Neural cell (in vitro differentiated cells): Measurements from ENCODE around the gene UGT1A1. TPM values are rescaled to one million over a fixed set of nuclear protein-coding genes. Genes with fewer than 3 reads are reported as not detected.

Experiments
- H2AFZ ChIP-seq: fragments of 200-600, 300-800 bp; sonication (generic), shearing (Covaris generic); 2 replicates; pipeline ENCODE4 v1.6.0; 2014; ENCODE audit warnings: low read depth, mild to moderate bottlenecking, antibody characterized with exemption, low read length, moderate library complexity
- H3F3A ChIP-seq: fragments of 200-600 bp; shearing (Covaris generic); 2 replicates; pipeline ENCODE4 v1.6.1; 2016; ENCODE audit warnings: mild to moderate bottlenecking, moderate library complexity, mixed read lengths, antibody characterized with exemption, low read length; ENCODE audit not compliant: insufficient read depth, poor library complexity, severe bottlenecking
- H3K27ac ChIP-seq: fragments of 200-600, 300-800 bp; sonication (generic), shearing (Covaris generic); 2 replicates; pipeline ENCODE4 v1.5.1; 2014; ENCODE audit warnings: mild to moderate bottlenecking, low read length, moderate library complexity
- H3K27me3 ChIP-seq: fragments of 300-800, 200-600 bp; sonication (generic), shearing (Covaris generic); 2 replicates; pipeline ENCODE4 v1.6.0; 2014; ENCODE audit warnings: mild to moderate bottlenecking, low read depth, low read length, moderate library complexity; ENCODE audit not compliant: insufficient read depth
- H3K36me3 ChIP-seq: fragments of 300-800, 200-600 bp; sonication (generic), shearing (Covaris generic); 2 replicates; pipeline ENCODE4 v1.5.1; 2014; ENCODE audit warnings: mild to moderate bottlenecking, antibody characterized with exemption, low read length, moderate library complexity; ENCODE audit not compliant: insufficient read depth
- H3K4me2 ChIP-seq: fragments of 300-800, 200-600 bp; sonication (generic), shearing (Covaris generic); 2 replicates; pipeline ENCODE4 v1.6.0; 2014; ENCODE audit warnings: mild to moderate bottlenecking, low read length
- H3K4me3 ChIP-seq: fragments of 300-800, 200-600 bp; sonication (generic), shearing (Covaris generic); 2 replicates; pipeline ENCODE4 v1.5.1; 2014; ENCODE audit warnings: mild to moderate bottlenecking, low read length, moderate library complexity
- H3K79me2 ChIP-seq: fragments of 200-600 bp; shearing (Covaris generic); replicated peaks from 2 replicates; pipeline ENCODE4 v1.6.0; 2014; ENCODE audit warnings: mild to moderate bottlenecking, low read length, moderate library complexity; ENCODE audit not compliant: insufficient read depth
- H3K9ac ChIP-seq: fragments of 300-800, 200-600 bp; sonication (generic), shearing (Covaris generic); 2 replicates; pipeline ENCODE4 v1.6.1; 2016; ENCODE audit warnings: mild to moderate bottlenecking, low read length, mixed read lengths
- H3K9me2 ChIP-seq: fragments of 200-600 bp; shearing (Covaris generic); 2 replicates; pipeline ENCODE4 v1.6.1; 2016; ENCODE audit warnings: mild to moderate bottlenecking, low read length, mixed read lengths; ENCODE audit not compliant: insufficient read depth
- H3K9me3 ChIP-seq: fragments of 200-600, 300-800 bp; sonication (generic), shearing (Covaris generic); 2 replicates; pipeline ENCODE4 v1.6.1; 2016; ENCODE audit warnings: mild to moderate bottlenecking, mixed run types, low read length, moderate library complexity, mixed read lengths
- H4K20me1 ChIP-seq: fragments of 200-600 bp; shearing (Covaris generic); 2 replicates; pipeline ENCODE4 v1.6.1; 2016; ENCODE audit warnings: mild to moderate bottlenecking, mixed run types; ENCODE audit not compliant: insufficient read depth
- EP300 ChIP-seq: fragments of 450-650 bp; conservative IDR thresholded peaks from 2 replicates; pipeline ENCODE4 v1.6.1; 2014; ENCODE audit warnings: antibody characterized with exemption, mild to moderate bottlenecking, moderate library complexity; ENCODE audit not compliant: poor library complexity, severe bottlenecking
- EZH2 ChIP-seq: fragments of 200-600, 300-800 bp; shearing (Covaris generic), sonication (generic); IDR thresholded peaks from 2 replicates; pipeline ENCODE4 v1.6.1; 2014; ENCODE audit warnings: antibody characterized with exemption, low read length, borderline replicate concordance, mild to moderate bottlenecking; ENCODE audit not compliant: insufficient read depth, poor library complexity, severe bottlenecking
- MXI1 ChIP-seq: fragments of 450-650 bp; conservative IDR thresholded peaks from 2 replicates; pipeline ENCODE4 v1.6.1; 2014; ENCODE audit warnings: antibody characterized with exemption, mild to moderate bottlenecking; ENCODE audit not compliant: poor library complexity, severe bottlenecking
- POLR2AphosphoS5 ChIP-seq: IDR thresholded peaks from 2 replicates; pipeline ENCODE4 v1.6.1; 2012
- RAD21 ChIP-seq: fragments of 450-650 bp; conservative IDR thresholded peaks from 2 replicates; pipeline ENCODE4 v1.6.1; 2014; ENCODE audit warnings: antibody characterized with exemption, mild to moderate bottlenecking, moderate library complexity
- SMC3 ChIP-seq: fragments of 450-650 bp; conservative IDR thresholded peaks from 2 replicates; pipeline ENCODE4 v1.6.1; 2014; ENCODE audit warnings: antibody characterized with exemption, mild to moderate bottlenecking, moderate library complexity; ENCODE audit not compliant: poor library complexity
- TAF1 ChIP-seq: IDR thresholded peaks from 2 replicates; pipeline ENCODE4 v1.6.1; 2012; ENCODE audit warnings: low read depth
- polyA plus RNA-seq: library from polyadenylated mRNA; depleted of rRNA; stranded (reverse); fragments of >200 nt; gene quantifications from 2 replicates; pipeline ENCODE4 v1.2.3, GENCODE V29; 2014
- TF ChIP-seq, protein P1 (sequence below): fragments of 450-650 bp; IDR thresholded peaks from 2 replicates; pipeline ENCODE4 v1.5.1; 2014; ENCODE audit warnings: antibody characterized with exemption, mild to moderate bottlenecking, moderate library complexity; ENCODE audit not compliant: poor library complexity, severe bottlenecking
- TF ChIP-seq, protein P2 (sequence below): IDR thresholded peaks from 2 replicates; pipeline ENCODE4 v1.6.1; 2012; ENCODE audit warnings: borderline replicate concordance

UGT1A1 gene
- polyA plus RNA-seq, 1 donor from 2014 or later, result not detected

DNA sequence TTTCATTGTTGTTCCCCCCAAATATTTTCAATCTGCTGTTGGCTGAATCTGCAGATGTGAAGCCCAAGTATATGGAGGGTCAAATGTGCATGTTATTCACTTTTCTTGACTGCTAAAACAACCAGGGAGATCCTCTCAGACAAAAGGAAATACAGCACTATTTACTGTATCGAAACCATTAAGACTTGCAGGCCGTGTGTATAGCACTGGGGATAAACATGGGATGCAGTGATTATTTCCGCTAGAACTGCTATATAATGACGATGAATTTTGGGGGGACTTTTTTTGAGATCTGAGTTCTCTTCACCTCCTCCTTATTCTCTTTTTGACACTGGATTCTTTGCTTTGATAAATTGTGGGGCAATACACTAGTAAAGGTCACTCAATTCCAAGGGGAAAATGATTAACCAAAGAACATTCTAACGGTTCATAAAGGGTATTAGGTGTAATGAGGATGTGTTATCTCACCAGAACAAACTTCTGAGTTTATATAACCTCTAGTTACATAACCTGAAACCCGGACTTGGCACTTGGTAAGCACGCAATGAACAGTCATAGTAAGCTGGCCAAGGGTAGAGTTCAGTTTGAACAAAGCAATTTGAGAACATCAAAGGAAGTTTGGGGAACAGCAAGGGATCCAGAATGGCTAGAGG, 3.5 kb upstream of the UGT1A1 start:
- no peak overlapping the region for H3K4me2 ChIP-seq
- H3K27me3 ChIP-seq, result no peaks in the 10 kb centered on the region
- H2AFZ ChIP-seq, result no peak overlapping the region
- no peaks in the 10 kb centered on the region for H3F3A ChIP-seq
- no peaks in the 10 kb centered on the region for H3K9me2 ChIP-seq
- TF ChIP-seq SMC3 (no peak), RAD21 (no peak), MXI1 (no peak), TAF1 (no peak), EZH2 (no peak)
- TF ChIP-seq, protein P1, sequence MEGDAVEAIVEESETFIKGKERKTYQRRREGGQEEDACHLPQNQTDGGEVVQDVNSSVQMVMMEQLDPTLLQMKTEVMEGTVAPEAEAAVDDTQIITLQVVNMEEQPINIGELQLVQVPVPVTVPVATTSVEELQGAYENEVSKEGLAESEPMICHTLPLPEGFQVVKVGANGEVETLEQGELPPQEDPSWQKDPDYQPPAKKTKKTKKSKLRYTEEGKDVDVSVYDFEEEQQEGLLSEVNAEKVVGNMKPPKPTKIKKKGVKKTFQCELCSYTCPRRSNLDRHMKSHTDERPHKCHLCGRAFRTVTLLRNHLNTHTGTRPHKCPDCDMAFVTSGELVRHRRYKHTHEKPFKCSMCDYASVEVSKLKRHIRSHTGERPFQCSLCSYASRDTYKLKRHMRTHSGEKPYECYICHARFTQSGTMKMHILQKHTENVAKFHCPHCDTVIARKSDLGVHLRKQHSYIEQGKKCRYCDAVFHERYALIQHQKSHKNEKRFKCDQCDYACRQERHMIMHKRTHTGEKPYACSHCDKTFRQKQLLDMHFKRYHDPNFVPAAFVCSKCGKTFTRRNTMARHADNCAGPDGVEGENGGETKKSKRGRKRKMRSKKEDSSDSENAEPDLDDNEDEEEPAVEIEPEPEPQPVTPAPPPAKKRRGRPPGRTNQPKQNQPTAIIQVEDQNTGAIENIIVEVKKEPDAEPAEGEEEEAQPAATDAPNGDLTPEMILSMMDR, result no peak
- TF ChIP-seq, protein P2, sequence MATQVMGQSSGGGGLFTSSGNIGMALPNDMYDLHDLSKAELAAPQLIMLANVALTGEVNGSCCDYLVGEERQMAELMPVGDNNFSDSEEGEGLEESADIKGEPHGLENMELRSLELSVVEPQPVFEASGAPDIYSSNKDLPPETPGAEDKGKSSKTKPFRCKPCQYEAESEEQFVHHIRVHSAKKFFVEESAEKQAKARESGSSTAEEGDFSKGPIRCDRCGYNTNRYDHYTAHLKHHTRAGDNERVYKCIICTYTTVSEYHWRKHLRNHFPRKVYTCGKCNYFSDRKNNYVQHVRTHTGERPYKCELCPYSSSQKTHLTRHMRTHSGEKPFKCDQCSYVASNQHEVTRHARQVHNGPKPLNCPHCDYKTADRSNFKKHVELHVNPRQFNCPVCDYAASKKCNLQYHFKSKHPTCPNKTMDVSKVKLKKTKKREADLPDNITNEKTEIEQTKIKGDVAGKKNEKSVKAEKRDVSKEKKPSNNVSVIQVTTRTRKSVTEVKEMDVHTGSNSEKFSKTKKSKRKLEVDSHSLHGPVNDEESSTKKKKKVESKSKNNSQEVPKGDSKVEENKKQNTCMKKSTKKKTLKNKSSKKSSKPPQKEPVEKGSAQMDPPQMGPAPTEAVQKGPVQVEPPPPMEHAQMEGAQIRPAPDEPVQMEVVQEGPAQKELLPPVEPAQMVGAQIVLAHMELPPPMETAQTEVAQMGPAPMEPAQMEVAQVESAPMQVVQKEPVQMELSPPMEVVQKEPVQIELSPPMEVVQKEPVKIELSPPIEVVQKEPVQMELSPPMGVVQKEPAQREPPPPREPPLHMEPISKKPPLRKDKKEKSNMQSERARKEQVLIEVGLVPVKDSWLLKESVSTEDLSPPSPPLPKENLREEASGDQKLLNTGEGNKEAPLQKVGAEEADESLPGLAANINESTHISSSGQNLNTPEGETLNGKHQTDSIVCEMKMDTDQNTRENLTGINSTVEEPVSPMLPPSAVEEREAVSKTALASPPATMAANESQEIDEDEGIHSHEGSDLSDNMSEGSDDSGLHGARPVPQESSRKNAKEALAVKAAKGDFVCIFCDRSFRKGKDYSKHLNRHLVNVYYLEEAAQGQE, result no peak
- H3K36me3 ChIP-seq, result no peaks in the 10 kb centered on the region
- H4K20me1 ChIP-seq, result no peaks in the 10 kb centered on the region
- H3K79me2 ChIP-seq, result no peaks in the 10 kb centered on the region
- no peak overlapping the region for H3K9ac ChIP-seq
- no peaks in the 10 kb centered on the region for H3K9me3 ChIP-seq
- no peak overlapping the region for H3K4me3 ChIP-seq
- no peak overlapping the region for H3K27ac ChIP-seq

DNA sequence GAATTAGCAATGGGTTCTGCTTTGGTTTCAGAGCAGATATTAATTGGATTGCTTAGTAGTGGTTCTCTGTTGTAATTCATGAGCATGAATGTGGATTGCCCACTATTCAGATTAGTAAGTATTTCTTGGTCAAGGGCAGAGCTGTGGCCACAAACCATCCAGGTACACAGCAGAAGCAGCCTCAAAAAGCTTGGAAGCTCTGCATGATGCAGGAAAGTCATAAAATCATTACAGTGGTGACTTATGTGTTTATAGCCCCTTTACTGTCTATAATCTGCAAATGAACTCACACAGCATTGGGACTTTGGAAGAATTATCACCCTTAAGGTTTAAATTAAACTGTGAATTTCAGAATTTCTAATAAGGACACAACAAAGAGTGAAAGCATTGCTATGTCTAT, 1.9 kb upstream of the UGT1A1 start:
- H2AFZ ChIP-seq, result no peak overlapping the region
- H3K36me3 ChIP-seq, result no peaks in the 10 kb centered on the region
- TF ChIP-seq, protein P2, result no peak
- TF ChIP-seq RAD21, result no peak
- TF ChIP-seq SMC3, result no peak
- no peak for TF ChIP-seq POLR2AphosphoS5
- no peak for TF ChIP-seq EP300
- TF ChIP-seq, protein P1, result no peak
- TF ChIP-seq EZH2, result no peak
- no peak for TF ChIP-seq TAF1
- no peak for TF ChIP-seq MXI1

More for the DNA sequence above, 1.9 kb upstream of the UGT1A1 start:
- no peaks in the 10 kb centered on the region for H3F3A ChIP-seq
- H3K27me3 ChIP-seq, result no peaks in the 10 kb centered on the region
- no peaks in the 10 kb centered on the region for H3K9me2 ChIP-seq
- no peaks in the 10 kb centered on the region for H3K9me3 ChIP-seq
- no peak overlapping the region for H3K4me2 ChIP-seq
- H3K27ac ChIP-seq, result no peak overlapping the region
- H3K4me3 ChIP-seq, result no peak overlapping the region
- H3K79me2 ChIP-seq, result no peaks in the 10 kb centered on the region
- no peaks in the 10 kb centered on the region for H4K20me1 ChIP-seq
- H3K9ac ChIP-seq, result no peak overlapping the region
